Muscle layer of duodenum (tissue), 2 donors: Measurements from ENCODE around the gene LECT2.

Experiments used
- H3K27ac ChIP-seq: one replicate; pipeline ENCODE4 v1.7.0; 2013; ENCODE audit warnings: mild to moderate bottlenecking, low read length
- H3K27me3 ChIP-seq: one replicate; pipeline ENCODE4 v1.7.0; 2013; ENCODE audit warnings: low read depth, mild to moderate bottlenecking, control low read depth, low read length
- H3K36me3 ChIP-seq, 2 donors: one replicate each; pipeline ENCODE4 v1.7.0; 2013; ENCODE audit warnings: low read length in 2 of 2, control low read depth in 1 of 2, mild to moderate bottlenecking in 1 of 2; ENCODE audit not compliant: insufficient read depth in 2 of 2, control insufficient read depth in 1 of 2
- H3K4me1 ChIP-seq, 2 donors: one replicate each; pipeline ENCODE4 v1.7.0; 2013; ENCODE audit warnings: low read length in 2 of 2, mild to moderate bottlenecking in 2 of 2, control low read depth in 1 of 2, moderate library complexity in 1 of 2; ENCODE audit not compliant: insufficient read depth in 2 of 2, control insufficient read depth in 1 of 2
- H3K4me3 ChIP-seq, 2 donors: one replicate each; pipeline ENCODE4 v1.7.0; 2013; ENCODE audit warnings: low read length in 2 of 2, low read depth in 1 of 2, mild to moderate bottlenecking in 1 of 2
- H3K9me3 ChIP-seq, 2 donors: one replicate each; pipeline ENCODE4 v1.7.0; 2013; ENCODE audit warnings: low read length in 2 of 2, control low read depth in 1 of 2, mild to moderate bottlenecking in 1 of 2; ENCODE audit not compliant: control insufficient read depth in 1 of 2
- donor health status: healthy.

LECT2 gene

DNA sequence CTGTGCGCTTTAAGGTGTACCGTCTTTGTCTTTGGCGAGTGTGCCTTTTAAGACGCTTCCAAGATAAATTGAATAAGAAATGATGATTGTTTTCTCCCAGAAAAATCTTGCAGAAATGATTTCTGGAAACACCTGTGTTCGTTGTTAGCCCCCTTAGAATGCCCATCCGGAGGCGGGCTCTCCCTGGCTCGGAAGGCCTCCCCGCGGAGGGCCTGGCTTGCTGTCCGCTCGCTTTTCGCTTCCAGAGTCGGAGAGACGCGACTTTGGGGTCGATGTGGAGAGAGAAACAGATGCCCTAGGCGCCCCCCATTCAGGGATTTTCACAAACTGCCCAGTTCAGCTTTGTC is 23.9 kb downstream of the LECT2 start:
- H3K4me3 ChIP-seq, result peak overlapping the region in 1 of 2 donors; percentile 63
- no peaks in the 10 kb centered on the region for H3K36me3 ChIP-seq
- no peak overlapping the region for H3K27ac ChIP-seq
- peaks cover 24% of the 10 kb centered on the region for H3K27me3 ChIP-seq
- H3K9me3 ChIP-seq, result no peaks in the 10 kb centered on the region
- peaks cover 0 to 6% of the 10 kb centered on the region in 2 donors for H3K4me1 ChIP-seq

DNA sequence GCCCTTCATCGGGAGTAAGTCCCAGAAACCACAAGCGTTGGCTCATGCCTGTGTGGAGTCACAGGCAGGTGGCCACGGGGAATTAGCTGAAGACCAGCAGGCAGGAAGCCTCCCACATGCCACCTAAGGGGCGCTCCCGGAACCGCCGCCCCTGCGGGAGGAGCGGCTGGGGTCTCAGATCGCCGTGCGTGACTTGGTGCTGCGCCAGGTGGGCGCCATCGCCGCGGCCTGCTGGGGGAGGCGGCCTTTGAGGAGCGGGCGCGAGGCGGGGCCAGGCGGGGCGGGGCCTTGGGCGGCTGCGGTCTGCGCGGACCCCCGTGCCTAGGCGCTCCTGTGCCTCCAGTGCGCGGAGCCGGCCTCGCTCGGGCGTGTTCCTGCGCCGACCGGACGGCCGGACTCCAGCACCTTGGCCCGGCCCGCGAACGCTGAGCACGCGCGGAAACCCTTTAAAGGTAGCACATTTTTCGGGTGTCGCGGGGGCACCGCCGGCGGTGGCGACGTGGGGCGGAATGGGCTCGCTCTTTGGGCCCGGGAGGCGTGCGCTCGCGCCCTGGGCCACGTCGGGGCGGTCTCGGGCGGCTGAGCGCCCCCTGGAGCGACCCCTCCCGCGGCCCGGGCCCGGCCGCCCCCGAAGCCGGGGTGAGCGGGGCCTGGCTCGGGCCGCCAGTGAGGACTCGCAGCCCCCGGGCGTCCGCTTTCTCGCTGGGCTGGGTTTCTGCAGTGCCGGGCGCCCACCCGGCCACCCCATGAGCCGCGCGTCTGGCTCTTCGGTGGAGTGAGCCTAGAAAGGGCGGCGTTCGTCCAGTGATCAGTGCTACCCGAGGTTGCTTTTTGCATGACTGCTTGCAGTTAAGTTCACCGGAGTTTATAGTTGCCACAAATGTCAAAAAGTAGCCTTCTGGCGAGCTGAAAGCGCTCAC is 24.5 kb downstream of the LECT2 start:
- H3K27ac ChIP-seq, result no peak overlapping the region
- H3K9me3 ChIP-seq, result no peaks in the 10 kb centered on the region
- H3K27me3 ChIP-seq, result peaks cover 24% of the 10 kb centered on the region
- peaks cover 0 to 6% of the 10 kb centered on the region in 2 donors for H3K4me1 ChIP-seq
- H3K4me3 ChIP-seq, result peak overlapping the region in 1 of 2 donors; percentile 63
- H3K36me3 ChIP-seq, result no peaks in the 10 kb centered on the region

DNA sequence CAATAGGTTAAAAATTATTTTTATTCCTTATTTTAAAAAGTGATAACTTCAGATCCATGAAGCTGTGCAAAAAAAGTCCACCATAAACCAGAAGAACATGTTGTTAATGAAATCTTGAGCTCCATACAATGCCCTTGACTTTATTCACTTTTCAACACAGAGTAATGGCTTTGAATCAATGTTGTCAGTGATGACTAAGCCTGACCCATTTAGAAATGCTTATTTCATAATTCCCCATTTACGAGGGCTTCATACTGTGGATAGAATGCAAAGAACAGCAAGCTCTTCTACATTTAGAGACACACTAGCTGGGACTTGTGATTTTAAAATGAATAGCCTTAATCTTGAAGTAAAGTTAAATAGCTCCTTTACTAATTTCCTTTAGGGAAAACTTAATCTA is 33.4 kb downstream of the LECT2 start:
- Histone ChIP-seq H3K4me3 (no peak overlapping the region), H3K36me3 (no peaks in the 10 kb centered on the region), H3K9me3 (no peaks in the 10 kb centered on the region), H3K27ac (no peak overlapping the region), H3K4me1 (no peaks in the 10 kb centered on the region), H3K27me3 (peaks cover 3% of the 10 kb centered on the region)

DNA sequence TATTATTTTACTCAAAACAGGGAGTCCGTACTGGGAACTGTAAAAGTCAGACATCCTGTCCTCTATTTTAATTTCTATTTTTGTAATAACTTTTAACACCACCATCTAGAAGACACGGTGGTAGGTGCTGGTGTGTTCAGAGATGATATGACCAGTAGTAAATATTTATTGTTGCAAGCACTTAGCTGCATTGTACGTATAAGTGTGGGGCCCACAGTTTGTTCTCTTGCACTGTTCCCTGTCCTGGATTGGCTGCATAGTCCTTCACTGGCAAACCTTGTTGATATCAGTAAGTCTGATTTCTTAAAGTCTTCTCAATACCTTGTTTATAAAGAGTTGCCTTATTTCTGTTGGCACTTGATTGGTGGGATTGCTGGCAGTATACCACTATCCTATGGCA is 34.6 kb downstream of the LECT2 start:
- Histone ChIP-seq H3K27ac (no peak overlapping the region), H3K36me3 (no peaks in the 10 kb centered on the region), H3K4me1 (no peaks in the 10 kb centered on the region), H3K27me3 (peaks cover 3% of the 10 kb centered on the region), H3K9me3 (no peaks in the 10 kb centered on the region), H3K4me3 (no peak overlapping the region)

DNA sequence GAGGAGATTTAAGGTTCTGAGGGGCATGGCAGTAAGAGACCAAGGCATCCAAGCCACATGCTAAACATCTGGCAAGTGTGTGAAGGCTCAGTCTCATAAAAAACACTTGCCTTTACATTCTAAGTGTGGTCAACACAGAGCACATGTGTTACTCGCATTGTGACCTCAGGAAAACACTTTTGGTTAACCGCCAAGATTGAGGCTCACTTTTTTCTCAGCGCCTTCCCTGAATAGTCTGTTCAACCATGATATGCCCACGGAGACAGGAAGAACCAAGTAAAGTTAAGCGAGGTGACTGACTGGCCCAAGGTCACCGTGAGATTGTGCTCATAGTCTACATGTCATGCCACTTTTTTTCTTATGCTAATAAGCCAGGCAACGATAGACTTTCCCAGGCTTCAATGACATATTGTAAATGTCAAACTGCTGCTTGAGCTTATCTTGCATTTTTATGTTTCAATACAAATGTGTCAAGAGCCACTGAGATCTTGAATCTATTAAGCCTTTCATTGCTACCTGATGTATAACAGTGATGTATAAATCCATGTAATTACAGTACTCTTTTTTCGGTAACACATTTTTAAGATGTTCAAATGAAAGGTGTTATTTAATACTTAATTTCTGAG is 38.0 kb downstream of the LECT2 start:
- H3K27me3 ChIP-seq, result peaks cover 3% of the 10 kb centered on the region
- no peaks in the 10 kb centered on the region for H3K9me3 ChIP-seq
- H3K4me1 ChIP-seq, result no peaks in the 10 kb centered on the region
- H3K4me3 ChIP-seq, result no peak overlapping the region
- H3K27ac ChIP-seq, result no peak overlapping the region
- H3K36me3 ChIP-seq, result no peaks in the 10 kb centered on the region

DNA sequence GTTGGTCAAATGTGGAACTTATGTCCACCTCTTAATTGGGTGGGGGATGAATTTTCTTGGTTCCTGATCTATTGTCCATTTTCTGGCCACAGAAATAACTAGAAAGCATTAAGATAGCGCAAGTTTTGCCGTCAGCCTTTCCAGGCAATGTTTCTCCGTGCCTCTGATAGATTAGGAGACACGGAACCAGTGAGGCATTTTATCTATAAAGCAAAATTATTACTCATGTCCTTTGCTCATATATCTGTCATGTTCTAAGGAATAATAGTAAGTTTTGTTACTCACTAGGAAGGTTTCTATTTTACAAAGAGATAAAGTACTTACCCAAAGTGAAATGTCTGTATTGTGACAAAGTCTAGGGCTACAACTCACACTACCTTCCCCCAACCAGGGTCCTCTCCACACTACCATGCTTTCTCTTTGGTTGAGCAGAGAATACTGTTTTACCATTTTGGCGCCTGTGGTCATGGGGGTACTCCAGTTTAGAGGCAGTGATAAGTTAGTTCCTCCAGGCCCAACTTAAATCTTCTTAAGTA is 39.2 kb downstream of the LECT2 start:
- H3K36me3 ChIP-seq, result no peaks in the 10 kb centered on the region
- no peaks in the 10 kb centered on the region for H3K9me3 ChIP-seq
- H3K27ac ChIP-seq, result no peak overlapping the region
- no peak overlapping the region for H3K4me3 ChIP-seq
- H3K27me3 ChIP-seq, result peaks cover 3% of the 10 kb centered on the region
- H3K4me1 ChIP-seq, result no peaks in the 10 kb centered on the region

- no peaks in the 10 kb centered on the region for H3K4me1 ChIP-seq
- H3K36me3 ChIP-seq, result no peaks in the 10 kb centered on the region
- H3K27me3 ChIP-seq, result peaks cover 3% of the 10 kb centered on the region
- no peak overlapping the region for H3K27ac ChIP-seq
- no peaks in the 10 kb centered on the region for H3K9me3 ChIP-seq
- H3K4me3 ChIP-seq, result no peak overlapping the region
Measured at GRCh38 chr5:135913713-135914626, 40.8 kb downstream of the LECT2 start.

- Histone ChIP-seq H3K9me3 (no peaks in the 10 kb centered on the region), H3K4me1 (no peaks in the 10 kb centered on the region), H3K4me3 (no peak overlapping the region), H3K27me3 (no peaks in the 10 kb centered on the region), H3K36me3 (no peaks in the 10 kb centered on the region), H3K27ac (no peak overlapping the region)
Measured at GRCh38 chr5:135905144-135905543, 49.6 kb downstream of the LECT2 start.

- Histone ChIP-seq H3K4me1 (no peaks in the 10 kb centered on the region), H3K4me3 (no peak overlapping the region), H3K27me3 (no peaks in the 10 kb centered on the region), H3K36me3 (no peaks in the 10 kb centered on the region), H3K27ac (no peak overlapping the region), H3K9me3 (no peaks in the 10 kb centered on the region)
Measured at GRCh38 chr5:135901633-135902032, 53.1 kb downstream of the LECT2 start.

DNA sequence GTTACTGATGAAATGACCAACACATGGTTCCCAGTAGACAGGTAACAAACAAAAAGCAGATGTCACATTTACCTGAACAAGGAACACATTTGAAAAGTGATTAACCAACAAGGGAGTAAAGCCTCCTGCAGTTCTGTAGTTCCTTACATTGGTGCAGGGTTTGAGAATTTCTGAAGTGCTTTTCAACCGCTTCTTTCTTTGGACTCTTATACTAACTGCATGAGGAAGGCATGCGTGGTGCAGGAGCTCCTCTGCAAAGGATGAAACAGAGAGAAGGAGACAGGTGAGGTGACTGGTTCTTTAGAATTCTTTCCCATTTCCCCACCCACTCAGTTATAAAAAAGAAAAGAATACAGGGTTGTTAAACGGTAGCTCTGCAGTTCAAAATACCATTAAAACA is 54.5 kb downstream of the LECT2 start:
- no peaks in the 10 kb centered on the region for H3K4me1 ChIP-seq
- no peaks in the 10 kb centered on the region for H3K36me3 ChIP-seq
- H3K4me3 ChIP-seq, result no peak overlapping the region
- H3K9me3 ChIP-seq, result no peaks in the 10 kb centered on the region
- no peaks in the 10 kb centered on the region for H3K27me3 ChIP-seq
- H3K27ac ChIP-seq, result no peak overlapping the region

GRCh38 chr5:135898651-135899050 is 56.1 kb downstream of the LECT2 start:
- Histone ChIP-seq H3K36me3 (no peaks in the 10 kb centered on the region), H3K4me3 (no peak overlapping the region), H3K27ac (no peak overlapping the region), H3K9me3 (no peaks in the 10 kb centered on the region), H3K27me3 (peaks cover 3% of the 10 kb centered on the region), H3K4me1 (no peaks in the 10 kb centered on the region)
